HEK293T (cell line): Measurements from ENCODE around the gene TP53INP2.

Experiments
- FOXA1 ChIP-seq: fragments of 450-650 bp; IDR thresholded peaks from 2 replicates; pipeline ENCODE4 v1.6.1; 2016; ENCODE audit warnings: mild to moderate bottlenecking
- HDGF ChIP-seq: fragments of 450-650 bp; IDR thresholded peaks from 2 replicates; pipeline ENCODE4 v1.6.1; 2017; ENCODE audit warnings: antibody characterized with exemption, borderline replicate concordance
- L3MBTL2 ChIP-seq: fragments of 450-650 bp; conservative IDR thresholded peaks from 2 replicates; pipeline ENCODE4 v1.6.1; 2016; ENCODE audit warnings: mild to moderate bottlenecking
- ZNF384 ChIP-seq: fragments of 450-650 bp; IDR thresholded peaks from 2 replicates; pipeline ENCODE4 v1.6.1; 2016

DNA sequence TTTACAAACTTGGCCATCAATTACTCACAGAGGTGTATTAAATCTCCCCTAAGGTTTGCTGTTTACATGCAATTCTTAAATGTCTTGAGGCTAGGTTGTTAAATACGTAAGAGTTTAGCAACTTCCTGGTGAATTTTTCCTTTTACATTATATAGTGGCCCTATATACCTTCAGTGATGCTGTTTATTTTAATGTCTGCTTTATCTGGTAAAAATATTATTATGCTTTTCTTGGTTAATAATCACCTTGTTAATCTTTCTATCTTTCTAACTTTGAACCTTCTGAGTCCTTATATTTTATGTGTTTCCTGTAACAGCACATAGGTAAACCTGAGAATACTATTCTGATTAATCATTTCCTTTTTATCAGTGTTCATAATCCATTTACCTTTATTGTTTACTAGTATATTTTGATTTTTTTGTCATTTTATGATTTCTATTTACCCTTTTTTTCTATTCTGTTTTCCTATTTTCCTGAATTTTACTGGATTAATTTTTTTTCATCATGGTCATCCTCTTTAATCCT lies 57.9 kb downstream of the TP53INP2 start:
- TF ChIP-seq FOXA1 (no peak), HDGF (no peak), ZNF384 (no peak), L3MBTL2 (no peak)
